Astrocyte of the spinal cord (primary cell): ENCODE results near the gene HMGXB4.
A peak's percentile ranks its signal among the peaks of the same experiment; 100 is the strongest.

Experiments used
- DNase-seq: peaks from one replicate; pipeline ENCODE4 v3.0.0; 2011; ENCODE audit warnings: low read depth, low spot score
- H3K4me3 ChIP-seq: 2 replicates; pipeline ENCODE4 v1.5.1; 2011; ENCODE audit warnings: low read depth, mild to moderate bottlenecking, low read length, moderate library complexity
- CTCF ChIP-seq: IDR thresholded peaks from 2 replicates; pipeline ENCODE4 v1.5.1; 2012; ENCODE audit warnings: low read depth, mild to moderate bottlenecking, low read length, inconsistent platforms
- in situ Hi-C: cut with HindIII; loops from 2 replicates; pipeline ENCODE4 v1.10.0; 2017; ENCODE audit warnings: low sequenced_read_pairs

HMGXB4 gene

GRCh38 chr22:35296051-35296450 lies 38.8 kb downstream of the HMGXB4 start:
- in situ Hi-C loops = no loop called here
- DNase-seq = no peak
- no peak overlapping the region for H3K4me3 ChIP-seq
- TF ChIP-seq CTCF = no peak

GRCh38 chr22:35299217-35299672 lies 42.0 kb downstream of the HMGXB4 start:
- peak overlapping the region; percentile 66 for H3K4me3 ChIP-seq
- no peak for TF ChIP-seq CTCF
- peak; percentile 22 for DNase-seq
- in situ Hi-C loops = no loop called here

- peak within 1 kb of the TSS; percentile 66 for H3K4me3 ChIP-seq
- peak; percentile 99 for DNase-seq
- no peak for TF ChIP-seq CTCF
- in situ Hi-C loops = no loop called here
Observed at GRCh38 chr22:35299673-35300499, 42.6 kb downstream of the HMGXB4 start, which contains the start of gene TOM1. Gene TOM1 (plus strand): TSS chr22:35299894. CDS start chr22:35299929, 35 bp downstream.

GRCh38 chr22:35301372-35301874 lies 44.1 kb downstream of the HMGXB4 start:
- no peak for TF ChIP-seq CTCF
- DNase-seq = peak; percentile 85
- no peak overlapping the region for H3K4me3 ChIP-seq
- in situ Hi-C loops = no loop called here

GRCh38 chr22:35303029-35303624 lies 45.8 kb downstream of the HMGXB4 start:
- in situ Hi-C loops = no loop called here
- H3K4me3 ChIP-seq = no peak overlapping the region
- TF ChIP-seq CTCF = no peak
- DNase-seq = peak; percentile 37

GRCh38 chr22:35305525-35306070 lies 48.3 kb downstream of the HMGXB4 start:
- peak; percentile 22 for DNase-seq
- no peak for TF ChIP-seq CTCF
- in situ Hi-C loops = no loop called here
- no peak overlapping the region for H3K4me3 ChIP-seq
